ENCODE measurements around the gene CCDC54.
"Not testable (repeated sequence)": the region's sequence is repeated elsewhere in the genome, so short reads cannot be mapped to it uniquely, and the experiment has no call there.

Gene CCDC54

GRCh38 chr3:107377151-107377550 lies at the start of gene CCDC54:
Gene CCDC54, plus strand, starts transcription at chr3:107377439. Its CDS starts 149 bp downstream, at chr3:107377588.
- FAIRE-seq: no peak

GRCh38 chr3:107328069-107328468 lies 49.2 kb upstream of the CCDC54 start:
- FAIRE-seq: no peak

- no peak for FAIRE-seq
Measured at GRCh38 chr3:107329088-107329487, 48.2 kb upstream of the CCDC54 start.

GRCh38 chr3:107339690-107340089 lies 37.5 kb upstream of the CCDC54 start:
- FAIRE-seq: not testable (repeated sequence)

- FAIRE-seq: no peak
Measured at GRCh38 chr3:107344722-107345121, 32.5 kb upstream of the CCDC54 start.

- no peak for FAIRE-seq
Measured at GRCh38 chr3:107345822-107346405, 31.3 kb upstream of the CCDC54 start.

- FAIRE-seq: no peak
Measured at GRCh38 chr3:107346564-107346963, 30.7 kb upstream of the CCDC54 start.

- no peak for FAIRE-seq
Measured at GRCh38 chr3:107347751-107348150, 29.5 kb upstream of the CCDC54 start.

GRCh38 chr3:107356706-107357105 lies 20.5 kb upstream of the CCDC54 start:
- FAIRE-seq: no peak

- no peak for FAIRE-seq
Measured at GRCh38 chr3:107361633-107362032, 15.6 kb upstream of the CCDC54 start.

- FAIRE-seq: no peak
Measured at GRCh38 chr3:107365051-107365450, 12.2 kb upstream of the CCDC54 start.

GRCh38 chr3:107366766-107367165 lies 10.5 kb upstream of the CCDC54 start:
- FAIRE-seq: no peak

GRCh38 chr3:107367353-107367752 lies 9.9 kb upstream of the CCDC54 start:
- no peak for FAIRE-seq

- FAIRE-seq: no peak
Measured at GRCh38 chr3:107368654-107369398, 8.4 kb upstream of the CCDC54 start.

GRCh38 chr3:107369791-107370190 lies 7.4 kb upstream of the CCDC54 start:
- no peak for FAIRE-seq

- FAIRE-seq: no peak
Measured at GRCh38 chr3:107370907-107371306, 6.3 kb upstream of the CCDC54 start.

- no peak for FAIRE-seq
Measured at GRCh38 chr3:107372506-107372905, 4.7 kb upstream of the CCDC54 start.

GRCh38 chr3:107373896-107374295 lies 3.3 kb upstream of the CCDC54 start:
- FAIRE-seq: no peak

GRCh38 chr3:107375682-107376081 lies 1.6 kb upstream of the CCDC54 start:
- FAIRE-seq: no peak

GRCh38 chr3:107382631-107383030 lies 5.4 kb downstream of the CCDC54 start:
- no peak for FAIRE-seq

- no peak for FAIRE-seq
Measured at GRCh38 chr3:107384428-107384827, 7.2 kb downstream of the CCDC54 start.

- no peak for FAIRE-seq
Measured at GRCh38 chr3:107384907-107385306, 7.7 kb downstream of the CCDC54 start.

GRCh38 chr3:107387555-107387954 lies 10.3 kb downstream of the CCDC54 start:
- no peak for FAIRE-seq

- FAIRE-seq: no peak
Measured at GRCh38 chr3:107392549-107393165, 15.4 kb downstream of the CCDC54 start.
